ENCODE data around the gene SHISAL1. TPM values are rescaled to one million over a fixed set of nuclear protein-coding genes. Genes with fewer than 3 reads are reported as not detected.

SHISAL1 gene
- total RNA-seq, 1 experiment from 2014 or later, result 2.9 TPM

DNA sequence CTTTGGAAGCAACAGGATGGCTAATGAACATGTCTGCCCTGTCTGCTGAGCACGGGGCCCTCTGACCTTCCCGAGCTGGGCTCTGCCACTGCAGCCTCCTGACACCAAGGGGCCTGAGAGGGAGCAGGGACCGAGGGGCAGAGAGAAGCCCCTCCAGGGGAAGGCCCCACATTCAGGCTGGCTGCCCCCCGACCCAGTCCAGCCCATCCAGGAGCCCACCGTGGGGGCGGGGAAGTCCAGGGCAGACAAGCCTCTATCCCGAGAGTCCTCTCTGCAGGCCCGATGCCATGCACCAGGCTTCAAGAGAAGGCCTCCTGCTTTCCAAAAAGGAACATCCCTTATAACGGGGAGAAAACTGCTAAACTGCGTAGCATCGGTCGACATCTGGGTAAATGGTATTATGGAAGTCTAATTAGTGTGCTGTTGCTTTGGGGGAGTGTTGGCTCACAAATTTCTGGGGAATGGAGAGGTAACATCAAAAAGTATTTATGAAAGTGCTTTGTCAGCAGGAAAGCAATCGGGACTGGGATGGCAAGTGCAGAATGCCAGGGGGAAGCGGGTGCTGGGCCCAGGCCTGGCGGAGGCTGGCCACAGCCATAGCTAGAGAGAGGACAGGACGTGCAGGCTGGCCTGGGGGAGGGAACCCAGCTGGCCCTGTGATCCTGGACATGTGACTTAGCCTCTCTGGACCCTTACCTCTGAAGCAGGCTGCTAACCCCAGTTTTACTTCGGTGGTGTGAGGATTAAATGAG is 5.3 kb upstream of the SHISAL1 start:
- H3K27ac ChIP-seq (ENCODE audit: insufficient read length, low read depth, low read length), result no peak overlapping the region
- Mint-ChIP-seq H3K27ac (no peak overlapping the region), H3K4me1 (peaks cover 4 to 7% of the 10 kb centered on the region in 2 experiments; a peak in 3 of 4 replicates), H3K27me3 (ENCODE audit: low read depth) (peaks cover 3% of the 10 kb centered on the region), H3K9me3 (no peaks in the 10 kb centered on the region), H3K4me3 (no peak overlapping the region), H3K36me3 (ENCODE audit: insufficient read depth in 1 of 3, low read depth in 3 of 3) (no peaks in the 10 kb centered on the region)
- H3K4me2 ChIP-seq (ENCODE audit: insufficient read depth, insufficient read length, low read length), result no peak overlapping the region
- H2AK5ac ChIP-seq (ENCODE audit: insufficient read length, low read length), result no peak overlapping the region
- no peaks in the 10 kb centered on the region for H4K20me1 ChIP-seq (ENCODE audit: control insufficient read depth, insufficient read depth, insufficient read length)
- H3K14ac ChIP-seq (ENCODE audit: insufficient read depth, low read length), result 0 out of 2 replicates have a peak overlapping the region, but pooled peaks have one; percentile 8
- no peak overlapping the region for H3K9ac ChIP-seq (ENCODE audit: extremely low read depth, insufficient read length, low read length)
- no peak overlapping the region for H3K23ac ChIP-seq (ENCODE audit: insufficient read length, low read depth, low read length)
- no peaks in the 10 kb centered on the region for H3K79me1 ChIP-seq (ENCODE audit: insufficient read depth, low read depth, low read length, poor library complexity, severe bottlenecking)
- no peak overlapping the region for H2BK15ac ChIP-seq (ENCODE audit: low read depth, low read length)
- no peak for TF ChIP-seq CTCF (conservative IDR thresholded peaks at IDR 0.05)
- H4K5ac ChIP-seq (ENCODE audit: insufficient read length, low read depth, low read length), result no peak overlapping the region
- H3K23me2 ChIP-seq (ENCODE audit: insufficient read length, low read depth, low read length, poor library complexity, severe bottlenecking), result no peaks in the 10 kb centered on the region
- no peak for DNase-seq
- H3T11ph ChIP-seq (ENCODE audit: low read length), result no peak overlapping the region
- H2BK5ac ChIP-seq (ENCODE audit: insufficient read length, low read length), result no peak overlapping the region
- H2AFZ ChIP-seq (ENCODE audit: low read length), result no peak overlapping the region
- H2BK20ac ChIP-seq (ENCODE audit: low read depth, low read length, poor library complexity, severe bottlenecking), result no peak overlapping the region
- no peak overlapping the region for H4K8ac ChIP-seq (replicated peaks; ENCODE audit: insufficient read length, low read depth, low read length)
- H3K4me1 ChIP-seq (ENCODE audit: insufficient read depth, low read length), result no peaks in the 10 kb centered on the region
- no peak overlapping the region for H3K56ac ChIP-seq (ENCODE audit: insufficient read length, low read depth, low read length)
- H2BK12ac ChIP-seq (ENCODE audit: insufficient read length, low read depth, low read length), result no peak overlapping the region
- H3K27me3 ChIP-seq (ENCODE audit: insufficient read depth, low read length), result no peaks in the 10 kb centered on the region
- no peak overlapping the region for H4K91ac ChIP-seq (ENCODE audit: insufficient read length, low read depth, low read length)
- H3K4ac ChIP-seq (ENCODE audit: low read depth, low read length), result no peak overlapping the region
- H3K79me2 ChIP-seq (ENCODE audit: insufficient read depth, low read length), result no peaks in the 10 kb centered on the region
- no peaks in the 10 kb centered on the region for H3K9me3 ChIP-seq (ENCODE audit: control insufficient read depth, low read depth, low read length)
- H2BK120ac ChIP-seq (ENCODE audit: low read depth, low read length, poor library complexity, severe bottlenecking), result no peak overlapping the region
- no CpG with 5 or more reads among the region's 17 CpGs for WGBS (ENCODE audit: extremely low coverage, insufficient read length, low lambda C conversion rate)
- no peak overlapping the region for H3K18ac ChIP-seq (ENCODE audit: insufficient read length, low read depth, low read length)
